IPS DF 4.7 (cell line): ENCODE data around the gene CD300E.

Experiments
- DNase-seq: peaks from one replicate; pipeline ENCODE4 v3.0.0-alpha.2; 2013; ENCODE audit warnings: low spot score; ENCODE audit errors: extremely low read depth

CD300E gene

DNA sequence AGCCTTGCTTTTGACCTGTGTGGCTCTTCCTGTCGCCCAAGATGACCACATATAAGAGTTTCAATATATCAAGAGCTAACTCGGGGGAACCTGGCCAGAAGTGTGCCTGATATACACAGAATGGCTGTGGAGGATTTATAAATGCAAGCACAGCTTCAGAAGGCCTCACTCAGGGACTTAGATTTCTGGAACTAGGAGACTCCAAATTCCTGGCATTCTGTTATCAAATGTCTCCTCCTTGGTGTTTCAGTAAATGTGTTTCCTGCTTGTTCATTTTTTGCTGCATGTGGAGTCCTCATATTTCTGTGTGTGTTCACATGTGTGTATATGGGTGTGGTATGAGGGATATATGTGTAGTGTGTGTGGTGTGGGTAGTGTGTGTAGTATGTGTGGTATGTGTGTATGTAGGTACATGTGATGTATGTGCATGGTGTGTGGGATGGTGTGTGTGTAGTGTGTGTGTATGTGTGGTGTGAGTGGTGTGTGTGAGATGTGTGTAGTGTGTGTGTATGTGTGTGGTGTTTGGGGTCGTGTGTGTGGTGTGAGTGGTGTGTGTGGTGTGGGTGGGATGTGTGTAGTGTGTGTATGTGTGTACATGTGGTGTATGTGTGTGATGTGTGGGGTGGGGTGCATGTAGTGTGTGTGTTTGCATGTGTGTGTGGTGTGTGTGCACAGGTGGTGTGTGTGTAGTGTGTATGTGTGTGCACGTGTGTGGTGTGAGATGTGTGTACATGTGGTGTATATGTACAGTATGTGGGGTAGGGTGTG lies 55.2 kb downstream of the CD300E start:
- DNase-seq = no peak

GRCh38 chr17:74567397-74567796 lies 56.1 kb downstream of the CD300E start, which contains the start of gene CD300H:
CD300H (minus strand) TSS chr17:74567509.
- DNase-seq = no peak

DNA sequence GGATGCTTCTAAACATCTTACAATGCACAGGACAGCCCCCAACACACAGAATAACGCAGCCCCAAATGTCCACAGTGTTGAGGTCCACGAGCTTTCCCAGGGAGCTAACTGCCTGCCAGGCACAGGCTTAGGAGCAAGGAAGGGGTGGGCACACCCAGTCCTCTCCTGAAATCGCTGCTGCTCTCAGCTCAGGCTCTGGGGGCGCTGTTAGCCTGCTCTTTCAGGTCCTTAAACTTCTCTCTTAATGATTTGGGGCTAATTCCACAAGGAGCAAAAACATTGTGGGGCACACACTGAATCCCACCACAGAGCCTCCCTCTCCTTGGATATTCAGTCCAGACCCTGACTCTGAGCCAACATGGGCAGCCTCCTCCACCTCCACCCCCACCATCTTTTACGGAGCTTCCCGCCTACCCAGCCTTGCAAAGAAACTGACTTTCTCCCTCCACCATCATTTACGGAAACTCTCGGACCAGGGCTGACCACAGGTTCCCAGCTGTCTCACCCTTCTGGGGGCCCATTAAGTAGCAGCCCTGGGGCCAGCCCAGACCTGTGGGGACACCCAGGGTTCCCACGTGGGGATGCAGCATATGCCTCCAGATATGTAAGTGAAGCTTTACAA lies 57.3 kb downstream of the CD300E start:
- peak; percentile 25 for DNase-seq

- no peak for DNase-seq
Measured at GRCh38 chr17:74565126-74565525, 58.4 kb downstream of the CD300E start.

- DNase-seq = no peak
Measured at GRCh38 chr17:74563358-74563757, 60.2 kb downstream of the CD300E start.

- DNase-seq = no peak
Measured at GRCh38 chr17:74561586-74561985, 62.0 kb downstream of the CD300E start.
